H1 (cell line): Measurements from ENCODE around the gene SMIM38. TPM values are rescaled to one million over a fixed set of nuclear protein-coding genes. Genes with fewer than 3 reads are reported as not detected.

Source experiments
- CTCF ChIA-PET: fragments of 300-600 bp; sonication (Branson Sonifier 250); formaldehyde crosslinking; loops from one replicate; lab custom pipeline; 2021; ENCODE audit not compliant: partially characterized antibody; lab: Charles Lee
- POLR2A ChIA-PET: fragments of 300-600 bp; sonication (Branson Sonifier 250); formaldehyde crosslinking; loops from one replicate; lab custom pipeline; 2021; ENCODE audit warnings: inconsistent platforms; ENCODE audit not compliant: partially characterized antibody; lab: Charles Lee
- DNase-seq, 2 experiments: peaks; one replicate each; pipeline versions ENCODE4 v3.0.0 to v3.0.0-alpha.2; 2010 to 2022; ENCODE audit warnings: low spot score in 2 of 2, low read depth in 1 of 2, mixed read lengths in 1 of 2
- FAIRE-seq: peaks from 2 replicates; lab custom pipeline; 2011; peaks lifted over from hg19 to GRCh38; lab: Jason Lieb, UNC
- H2AFZ ChIP-seq: 2 replicates; pipeline ENCODE4 v1.8.1; 2012; ENCODE audit warnings: low read length, inconsistent platforms
- H2AK5ac ChIP-seq: 2 replicates; pipeline ENCODE4 v1.6.1; 2013; ENCODE audit warnings: low read depth, low read length
- H2BK120ac ChIP-seq: replicated peaks from 2 replicates; pipeline ENCODE3; 2013; ENCODE audit warnings: low read depth, low read length, inconsistent platforms
- H2BK12ac ChIP-seq: 2 replicates; pipeline ENCODE4 v1.6.1; 2013; ENCODE audit warnings: low read depth, low read length
- H2BK15ac ChIP-seq: 2 replicates; pipeline ENCODE4 v1.6.1; 2013; ENCODE audit warnings: low read length
- H2BK20ac ChIP-seq: 2 replicates; pipeline ENCODE4 v1.6.1; 2013; ENCODE audit warnings: low read length
- H2BK5ac ChIP-seq: 2 replicates; pipeline ENCODE4 v1.6.1; 2013; ENCODE audit warnings: low read depth, low read length
- H3K14ac ChIP-seq: 2 replicates; pipeline ENCODE4 v1.6.1; 2013; ENCODE audit warnings: inconsistent platforms; ENCODE audit not compliant: insufficient read length
- H3K18ac ChIP-seq: 2 replicates; pipeline ENCODE4 v1.6.1; 2013; ENCODE audit warnings: low read length; ENCODE audit errors: extremely low read depth
- H3K23ac ChIP-seq: 2 replicates; pipeline ENCODE4 v1.6.1; 2013; ENCODE audit warnings: inconsistent platforms; ENCODE audit not compliant: insufficient read length
- H3K23me2 ChIP-seq: 2 replicates; pipeline ENCODE4 v1.6.1; 2013; ENCODE audit warnings: low read depth, low read length
- H3K27ac ChIP-seq: 2 replicates; pipeline ENCODE4 v1.6.1; 2011; ENCODE audit warnings: low read depth, low read length, inconsistent platforms
- H3K27me3 ChIP-seq, 4 experiments: replicated peaks in 1 of 4; 1 replicate in 1 of 4; 2 replicates in 3 of 4; pipeline versions ENCODE4 v1.6.1 to v1.8.1; 2011 to 2013; ENCODE audit warnings: low read length in 3 of 4, mild to moderate bottlenecking in 3 of 4, inconsistent platforms in 2 of 4, mixed read lengths in 2 of 4, moderate library complexity in 1 of 4; ENCODE audit not compliant: control insufficient read depth in 3 of 4, insufficient read depth in 3 of 4; ENCODE audit errors: extremely low read depth in 1 of 4
- H3K36me3 ChIP-seq, 4 experiments: 2 replicates each; pipeline versions ENCODE4 v1.6.1 to v1.8.1; 2011 to 2013; ENCODE audit warnings: mild to moderate bottlenecking in 4 of 4, low read length in 3 of 4, moderate library complexity in 2 of 4, control low read depth in 1 of 4, inconsistent platforms in 1 of 4; ENCODE audit not compliant: insufficient read depth in 4 of 4, control insufficient read depth in 2 of 4
- H3K4ac ChIP-seq: replicated peaks from 2 replicates; pipeline ENCODE3; 2013; ENCODE audit warnings: low read length, low read depth, mixed read lengths, inconsistent platforms; ENCODE audit not compliant: insufficient read length
- H3K4me1 ChIP-seq, 4 experiments: replicated peaks in 1 of 4; 1 replicate in 1 of 4; 2 replicates in 3 of 4; pipeline versions ENCODE4 v1.6.1 to v1.8.1; 2011 to 2013; ENCODE audit warnings: low read length in 3 of 4, inconsistent platforms in 2 of 4, mixed read lengths in 1 of 4; ENCODE audit not compliant: insufficient read depth in 4 of 4, control insufficient read depth in 3 of 4
- H3K4me2 ChIP-seq, 2 experiments: 2 replicates each; pipeline versions ENCODE4 v1.6.1 to v1.8.1; 2011 to 2013; ENCODE audit warnings: low read depth in 2 of 2, low read length in 2 of 2, control low read depth in 1 of 2, inconsistent platforms in 1 of 2, mild to moderate bottlenecking in 1 of 2; ENCODE audit not compliant: insufficient read depth in 1 of 2
- H3K4me3 ChIP-seq, 4 experiments: fragments of 200-600, 300-600 bp in 1 of 4; sonication (generic), shearing (Covaris generic), sonication (Bioruptor Twin) in 1 of 4; 2 replicates each; pipeline versions ENCODE4 v1.5.1 to v1.8.1; 2011 to 2016; ENCODE audit warnings: low read length in 4 of 4, low read depth in 3 of 4, control low read depth in 2 of 4, inconsistent platforms in 2 of 4, mild to moderate bottlenecking in 2 of 4, mixed read lengths in 1 of 4, moderate library complexity in 1 of 4; ENCODE audit not compliant: insufficient read depth in 2 of 4; ENCODE audit errors: extremely low read depth in 1 of 4
- H3K56ac ChIP-seq: replicated peaks from 2 replicates; pipeline ENCODE3; 2013; ENCODE audit warnings: low read depth, mild to moderate bottlenecking, mixed read lengths, low read length, inconsistent platforms; ENCODE audit not compliant: insufficient read length
- H3K79me1 ChIP-seq: 2 replicates; pipeline ENCODE4 v1.6.1; 2013; ENCODE audit warnings: low read depth, low read length, control low read depth
- H3K79me2 ChIP-seq, 2 experiments: 2 replicates each; pipeline versions ENCODE4 v1.6.1 to v1.8.1; 2012 to 2013; ENCODE audit warnings: low read length in 2 of 2, mild to moderate bottlenecking in 2 of 2, inconsistent platforms in 1 of 2; ENCODE audit not compliant: insufficient read depth in 2 of 2, control insufficient read depth in 1 of 2
- H3K9ac ChIP-seq, 4 experiments: replicated peaks in 1 of 4; 1 replicate in 1 of 4; 2 replicates in 3 of 4; pipeline versions ENCODE4 v1.6.1 to v1.8.1; 2011 to 2013; ENCODE audit warnings: low read depth in 3 of 4, low read length in 3 of 4, control low read depth in 2 of 4, mild to moderate bottlenecking in 2 of 4, moderate library complexity in 2 of 4, inconsistent platforms in 1 of 4; ENCODE audit errors: extremely low read depth in 1 of 4
- H3K9me3 ChIP-seq, 2 experiments: 2 replicates each; pipeline versions ENCODE4 v1.6.1 to v1.8.1; 2012 to 2013; ENCODE audit warnings: mild to moderate bottlenecking in 2 of 2, moderate library complexity in 2 of 2, control low read depth in 1 of 2, inconsistent platforms in 1 of 2, low read depth in 1 of 2, low read length in 1 of 2, mixed read lengths in 1 of 2; ENCODE audit not compliant: insufficient read depth in 2 of 2
- H4K20me1 ChIP-seq, 2 experiments: replicated peaks in 1 of 2; 2 replicates each; pipeline versions ENCODE3 to v1.8.1; 2011 to 2013; ENCODE audit warnings: inconsistent platforms in 2 of 2, low read length in 2 of 2, mild to moderate bottlenecking in 1 of 2; ENCODE audit not compliant: insufficient read depth in 2 of 2, control insufficient read depth in 1 of 2
- H4K5ac ChIP-seq: 2 replicates; pipeline ENCODE4 v1.6.1; 2013; ENCODE audit warnings: low read length, low read depth, mixed read lengths, inconsistent platforms; ENCODE audit not compliant: insufficient read length
- H4K8ac ChIP-seq: 2 replicates; pipeline ENCODE4 v1.8.0; 2013; ENCODE audit warnings: mild to moderate bottlenecking, moderate library complexity, low read length, inconsistent platforms; ENCODE audit not compliant: insufficient read depth; ENCODE audit errors: extremely low read depth
- H4K91ac ChIP-seq: replicated peaks from 2 replicates; pipeline ENCODE3; 2013; ENCODE audit warnings: low read length, mixed read lengths, inconsistent platforms; ENCODE audit not compliant: insufficient read length
- CTBP2 ChIP-seq: IDR thresholded peaks from 2 replicates; pipeline ENCODE4 v1.7.0; 2011; ENCODE audit warnings: borderline replicate concordance, mild to moderate bottlenecking, moderate library complexity, mixed read lengths, low read length; ENCODE audit not compliant: insufficient read depth, insufficient read length
- FOSL1 ChIP-seq: IDR thresholded peaks from 2 replicates; pipeline ENCODE4 v1.6.1; 2011; ENCODE audit warnings: mild to moderate bottlenecking, low read depth, low read length, moderate library complexity; ENCODE audit not compliant: insufficient read depth
- RAD21 ChIP-seq, 2 experiments: IDR thresholded peaks in 1 of 2; conservative IDR thresholded peaks in 1 of 2; 2 replicates each; pipeline ENCODE4 v1.6.1; 2011; ENCODE audit warnings: low read depth in 2 of 2, low read length in 2 of 2, improper control_type of control experiment in 1 of 2, inconsistent platforms in 1 of 2, mild to moderate bottlenecking in 1 of 2, moderate library complexity in 1 of 2
- SAP30 ChIP-seq: fragments of 300-600 bp; sonication (generic); IDR thresholded peaks from 2 replicates; pipeline ENCODE4 v1.7.1; 2012; ENCODE audit warnings: low read length, moderate library complexity, mild to moderate bottlenecking, inconsistent platforms; ENCODE audit not compliant: insufficient read depth, insufficient replicate concordance
- SP2 ChIP-seq: IDR thresholded peaks from 2 replicates; pipeline ENCODE4 v1.6.1; 2012; ENCODE audit warnings: mild to moderate bottlenecking, low read length, inconsistent platforms
- WGBS, 2 experiments: shearing (Covaris generic) in 1 of 2; methylation state at CpG; one replicate each; pipeline versions ENCODE4 v1.1.6 to v1.1.7; 2013 to 2015; ENCODE audit warnings: low lambda C conversion rate in 2 of 2, mixed read lengths in 2 of 2, inconsistent platforms in 1 of 2, low coverage in 1 of 2, missing lambda C conversion rate in 1 of 2; ENCODE audit not compliant: insufficient replicate concordance in 2 of 2, insufficient coverage in 1 of 2, insufficient read length in 1 of 2; ENCODE audit errors: extremely low coverage in 1 of 2, missing lambda C conversion rate in 1 of 2; 5-methylcytosine and 5-hydroxymethylcytosine counted together
- polyA plus RNA-seq, 7 experiments: library from polyadenylated mRNA; depleted of rRNA in 3 of 7; stranded (reverse) in 5 of 7; unstranded in 2 of 7; fragments of >200 nt in 5 of 7; fragments of 200-250 nt in 2 of 7; gene quantifications; 1 replicate in 5 of 7; 2 replicates in 1 of 7; 4 replicates in 1 of 7; pipeline versions ENCODE4 v1.2.1 to v1.2.3, GENCODE V29; 2011 to 2013; ENCODE audit warnings: missing spikeins in 2 of 7, mixed read lengths in 2 of 7
- total RNA-seq: library from RNA; stranded (reverse); fragmentation: NEBNext Ultra II Directional; extraction: Animal tissue kit (Norgen Biotek cat#: 25700); gene quantifications from 2 replicates; pipeline ENCODE4 v1.2.1, GENCODE V29; 2021
- TF ChIP-seq, protein P1 (sequence below): IDR thresholded peaks from 2 replicates; pipeline ENCODE4 v1.6.1; 2011; ENCODE audit warnings: low read depth, mild to moderate bottlenecking, low read length; ENCODE audit not compliant: insufficient read depth

Gene SMIM38
- total and polyA plus RNA-seq, 2 of the 8 experiments (the other 6 are each of a cell fraction or from before 2014, with no cell fraction given) = 0.17 to 0.20 TPM

DNA sequence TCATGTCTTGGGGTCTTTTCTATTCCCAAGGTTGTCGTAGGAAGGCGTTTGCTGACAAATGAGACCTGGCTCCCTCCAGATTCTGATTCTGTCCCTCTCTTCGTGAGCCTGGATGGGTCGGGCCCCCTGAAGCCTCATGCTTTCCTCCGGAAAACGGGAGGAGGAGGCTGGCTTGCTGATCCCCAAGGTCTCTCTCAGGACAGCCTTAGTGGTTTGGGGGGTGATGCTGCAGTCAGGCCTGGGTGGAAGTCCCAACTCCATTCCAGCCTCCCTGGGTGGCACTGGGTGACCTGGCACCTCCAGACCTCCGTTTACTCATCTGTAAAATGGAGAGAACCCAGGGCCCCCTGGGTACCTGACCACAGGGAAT lies 23.4 kb upstream of the SMIM38 start:
- Histone ChIP-seq H4K8ac (no peak overlapping the region), H3K79me1 (no peaks in the 10 kb centered on the region), H3K23ac (no peak overlapping the region), H2BK5ac (peak overlapping the region; percentile 91; the same call in 1 of the 2 replicates), H3K4me3 (no peak overlapping the region), H2BK12ac (peak overlapping the region; percentile 97; the same call in 1 of the 2 replicates), H4K5ac (no peak overlapping the region), H3K9me3 (peaks cover 11 to 16% of the 10 kb centered on the region in 2 experiments), H3K27me3 (no peaks in the 10 kb centered on the region; a peak in 1 of 7 replicates), H3K9ac (no peak overlapping the region), H3K4me1 (peaks cover 0 to 6% (median 2%) of the 10 kb centered on the region in 4 experiments; a peak in 4 of 7 replicates), H2AFZ (no peak overlapping the region), H2BK15ac (no peak overlapping the region), H2AK5ac (peak overlapping the region; percentile 79; the same call in 1 of the 2 replicates), H2BK20ac (peak overlapping the region; percentile 61; the same call in 1 of the 2 replicates), H3K36me3 (no peaks in the 10 kb centered on the region), H3K79me2 (no peaks in the 10 kb centered on the region), H2BK120ac (peak overlapping the region; percentile 54), H3K14ac (no peak overlapping the region), H3K27ac (no peak overlapping the region), H3K4me2 (no peak overlapping the region), H3K4ac (peak overlapping the region; percentile 95), H3K18ac (no peak overlapping the region), H4K20me1 (no peaks in the 10 kb centered on the region), H3K23me2 (no peaks in the 10 kb centered on the region), H3K56ac (no peak overlapping the region), H4K91ac (peak overlapping the region; percentile 92)
- TF ChIP-seq, protein P1, sequence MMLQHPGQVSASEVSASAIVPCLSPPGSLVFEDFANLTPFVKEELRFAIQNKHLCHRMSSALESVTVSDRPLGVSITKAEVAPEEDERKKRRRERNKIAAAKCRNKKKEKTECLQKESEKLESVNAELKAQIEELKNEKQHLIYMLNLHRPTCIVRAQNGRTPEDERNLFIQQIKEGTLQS = no peak
- TF ChIP-seq CTBP2 = no peak
- no peak for TF ChIP-seq RAD21 (IDR thresholded peaks at IDR 0.05 in 1 of 2, conservative IDR thresholded peaks at IDR 0.05 in 1 of 2; ENCODE audit: low read depth in 2 of 2, low read length in 2 of 2)
- TF ChIP-seq FOSL1 = no peak
- TF ChIP-seq SP2 = no peak
- no peak for TF ChIP-seq SAP30
- ChIA-PET POLR2A (interaction anchor here (1.3 to 3.0 kb wide), 3 partner anchors 11 to 505 kb away, joined by 3 to 13 read pairs (median 5); no protein-coding TSS in a partner anchor), CTCF (interaction anchor here (0.6 to 3.3 kb wide), 55 partner anchors 8 to 544 kb away, joined by 3 to 26 read pairs (median 5); partner anchors contain the start of genes MYEOV and SMIM38)
- 83% methylated on average over 7 of the region's 7 CpGs; no CpG with 5 or more reads in 1 of the 2 experiments for WGBS, 2 experiments
- no peak for FAIRE-seq
- DNase-seq = no peak
